HFFc6 (cell line): ENCODE results near the gene PKP3. TPM values are rescaled to one million over a fixed set of nuclear protein-coding genes. Genes with fewer than 3 reads are reported as not detected.
"Not testable (repeated sequence)": the region's sequence is repeated elsewhere in the genome, so short reads cannot be mapped to it uniquely, and the experiment has no call there.

ENCODE experiments used
- DNase-seq: peaks from one replicate; pipeline ENCODE4 v3.0.0-alpha.2; 2018
- H3K27ac Mint-ChIP-seq: 2 replicates; pipeline ENCODE4 v1.8.0; 2020; ENCODE audit warnings: mild to moderate bottlenecking, mixed read lengths
- H3K27me3 Mint-ChIP-seq: 2 replicates; pipeline ENCODE4 v1.8.0; 2021; ENCODE audit warnings: mild to moderate bottlenecking, moderate library complexity, mixed read lengths; ENCODE audit not compliant: insufficient read depth
- H3K36me3 Mint-ChIP-seq: 2 replicates; pipeline ENCODE4 v1.8.0; 2021; ENCODE audit warnings: low read depth, mixed read lengths
- H3K4me1 Mint-ChIP-seq: 2 replicates; pipeline ENCODE4 v1.8.0; 2020; ENCODE audit warnings: low read depth, mixed read lengths
- H3K4me3 Mint-ChIP-seq: 2 replicates; pipeline ENCODE4 v1.8.0; 2020; ENCODE audit warnings: mild to moderate bottlenecking, moderate library complexity, mixed read lengths
- H3K9me3 Mint-ChIP-seq: 2 replicates; pipeline ENCODE4 v1.8.0; 2020; ENCODE audit warnings: mild to moderate bottlenecking, mixed read lengths
- CTCF ChIP-seq: fragments of 200-600 bp; sonication (generic); IDR thresholded peaks from 2 replicates; pipeline ENCODE4 v1.5.0; 2021; ENCODE audit warnings: antibody characterized with exemption, mild to moderate bottlenecking
- total RNA-seq, 6 experiments: library from RNA; stranded (reverse); fragmentation: NEBNext Ultra II Directional; extraction: Animal tissue kit (Norgen Biotek cat#: 25700); gene quantifications; 2 replicates in 1 of 6; 3 replicates in 5 of 6; pipeline ENCODE4 v1.2.3, GENCODE V29; 2021

Gene PKP3
- total RNA-seq, 6 experiments from 2014 or later = 2.5 to 3.3 (median 2.9) TPM

GRCh38 chr11:400241-400689 lies 6.3 kb downstream of the PKP3 start:
- DNase-seq = no peak
- Mint-ChIP-seq H3K27me3 (peaks cover 5% of the 10 kb centered on the region), H3K27ac (no peak overlapping the region), H3K9me3 (peaks cover 4% of the 10 kb centered on the region; the same call in 1 of the 2 replicates), H3K4me3 (no peak overlapping the region), H3K36me3 (no peaks in the 10 kb centered on the region), H3K4me1 (no peaks in the 10 kb centered on the region)
- TF ChIP-seq CTCF = no peak

GRCh38 chr11:401196-401595 lies 7.2 kb downstream of the PKP3 start:
- not testable (repeated sequence) for H3K27ac Mint-ChIP-seq, H3K36me3 Mint-ChIP-seq, DNase-seq, H3K9me3 Mint-ChIP-seq, H3K27me3 Mint-ChIP-seq, H3K4me3 Mint-ChIP-seq, H3K4me1 Mint-ChIP-seq

- H3K27ac Mint-ChIP-seq = no peak overlapping the region
- DNase-seq = no peak
- no peaks in the 10 kb centered on the region for H3K4me1 Mint-ChIP-seq
- H3K9me3 Mint-ChIP-seq = peaks cover 4% of the 10 kb centered on the region; the same call in 1 of the 2 replicates
- no peak for TF ChIP-seq CTCF
- no peak overlapping the region for H3K4me3 Mint-ChIP-seq
- H3K36me3 Mint-ChIP-seq = no peaks in the 10 kb centered on the region
- peaks cover 5% of the 10 kb centered on the region for H3K27me3 Mint-ChIP-seq
These were observed 9.2 kb downstream of the PKP3 start for GRCh38 chr11:403021-403760.

- TF ChIP-seq CTCF = no peak
- DNase-seq = no peak
- Mint-ChIP-seq H3K4me1 (no peaks in the 10 kb centered on the region), H3K4me3 (no peak overlapping the region), H3K9me3 (peaks cover under 1% of the 10 kb centered on the region; the same call in 1 of the 2 replicates), H3K27ac (no peak overlapping the region), H3K36me3 (no peaks in the 10 kb centered on the region), H3K27me3 (peaks cover 3% of the 10 kb centered on the region)
These were observed 9.9 kb downstream of the PKP3 start for GRCh38 chr11:403761-404431.

GRCh38 chr11:404551-405264 lies 10.7 kb downstream of the PKP3 start:
- Mint-ChIP-seq H3K27ac (no peak overlapping the region), H3K36me3 (no peaks in the 10 kb centered on the region), H3K9me3 (no peaks in the 10 kb centered on the region), H3K4me1 (no peaks in the 10 kb centered on the region), H3K4me3 (no peak overlapping the region), H3K27me3 (peaks cover under 1% of the 10 kb centered on the region; the same call in 1 of the 2 replicates)
- no peak for TF ChIP-seq CTCF
- DNase-seq = no peak
